Loucy (cell line): Measurements from ENCODE around the gene CYP24A1.

Experiments used
- CTCF ChIP-seq: fragments of 200-600 bp; sonication (generic); conservative IDR thresholded peaks from 2 replicates; pipeline ENCODE4 v1.5.1; 2014; ENCODE audit warnings: mild to moderate bottlenecking, antibody characterized with exemption, low read length
- EZH2phosphoT487 ChIP-seq: fragments of 200-600 bp; IDR thresholded peaks from 2 replicates; pipeline ENCODE4 v1.6.1; 2018; ENCODE audit warnings: antibody characterized with exemption, mild to moderate bottlenecking, moderate library complexity, borderline replicate concordance

DNA sequence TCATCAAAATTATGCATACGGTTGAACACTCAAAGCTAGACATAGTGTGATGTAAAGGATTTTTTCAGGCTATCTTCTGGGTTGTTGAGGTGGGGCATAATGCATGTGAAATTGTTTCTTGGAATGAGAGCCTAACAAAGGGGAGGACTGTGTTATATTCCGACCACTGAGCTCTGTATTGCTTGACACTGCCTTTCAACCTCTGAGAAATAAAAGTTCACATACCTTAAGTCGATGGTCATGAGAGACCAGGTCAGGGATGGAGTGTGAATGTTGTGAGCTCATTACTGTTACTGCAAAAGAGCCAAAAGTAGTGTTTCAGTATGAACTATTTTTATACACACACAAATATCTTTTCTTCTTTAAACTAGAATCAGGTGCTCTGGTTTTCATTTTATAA, 39.1 kb upstream of the CYP24A1 start:
- TF ChIP-seq CTCF (no peak), EZH2phosphoT487 (no peak)
